ENCODE results near the gene ETV3L.

Gene ETV3L

DNA sequence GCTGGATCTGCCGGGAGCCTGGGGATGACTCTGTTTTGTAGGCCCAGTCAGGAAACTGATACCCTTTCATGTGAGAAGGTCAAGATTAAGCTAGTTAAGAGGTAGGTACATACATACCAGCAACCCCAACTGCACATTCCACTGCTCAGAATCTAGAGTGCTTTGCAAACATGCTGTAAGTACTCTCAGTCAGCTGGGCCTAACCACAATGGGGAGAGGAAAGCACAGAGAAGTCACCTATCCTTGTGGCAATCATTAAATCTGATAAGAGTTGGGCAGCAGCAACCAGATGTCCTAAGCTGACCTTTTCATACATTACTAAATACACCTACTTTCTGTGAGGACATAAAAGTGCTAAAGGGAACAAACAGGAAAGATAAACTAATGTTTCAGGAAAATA, 36.0 kb upstream of the ETV3L start:
- intact Hi-C loops (cut with DNase I; ENCODE audit: low total_unique reads) = no loop called here
- H3K36me3 ChIP-seq = peaks cover 52 to 55% (median 54%) of the 10 kb centered on the region in 3 donors
- no peaks in the 10 kb centered on the region for H3K27me3 ChIP-seq

DNA sequence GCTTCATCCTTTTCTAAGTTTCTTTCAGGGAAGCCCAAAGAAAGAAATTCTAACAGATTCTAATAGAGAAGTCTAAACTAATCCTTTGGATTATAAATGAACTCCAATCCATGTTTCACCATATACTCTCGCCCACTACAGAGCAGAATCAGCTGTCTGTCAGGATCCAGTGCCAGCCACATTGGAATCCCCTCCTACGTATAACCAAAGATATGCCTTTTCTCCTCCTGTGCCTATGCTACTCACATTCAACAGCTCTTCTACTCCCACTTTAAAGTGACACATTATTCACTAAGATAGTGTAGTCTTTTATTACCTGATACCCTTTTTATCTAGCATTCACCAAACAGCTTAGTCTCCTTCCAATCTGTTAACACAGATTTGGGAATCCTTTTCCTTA, 35.5 kb upstream of the ETV3L start:
- H3K27me3 ChIP-seq = no peaks in the 10 kb centered on the region
- no peak for DNase-seq
- intact Hi-C loops (cut with DNase I; ENCODE audit: low total_unique reads) = no loop called here
- no peak overlapping the region for H3K27ac ChIP-seq
- H3K4me1 ChIP-seq = peaks cover 0 to 36% (median 22%) of the 10 kb centered on the region in 4 donors
- H3K4me3 ChIP-seq = no peak overlapping the region
- H3K9me3 ChIP-seq = no peaks in the 10 kb centered on the region
- TF ChIP-seq, protein P1, sequence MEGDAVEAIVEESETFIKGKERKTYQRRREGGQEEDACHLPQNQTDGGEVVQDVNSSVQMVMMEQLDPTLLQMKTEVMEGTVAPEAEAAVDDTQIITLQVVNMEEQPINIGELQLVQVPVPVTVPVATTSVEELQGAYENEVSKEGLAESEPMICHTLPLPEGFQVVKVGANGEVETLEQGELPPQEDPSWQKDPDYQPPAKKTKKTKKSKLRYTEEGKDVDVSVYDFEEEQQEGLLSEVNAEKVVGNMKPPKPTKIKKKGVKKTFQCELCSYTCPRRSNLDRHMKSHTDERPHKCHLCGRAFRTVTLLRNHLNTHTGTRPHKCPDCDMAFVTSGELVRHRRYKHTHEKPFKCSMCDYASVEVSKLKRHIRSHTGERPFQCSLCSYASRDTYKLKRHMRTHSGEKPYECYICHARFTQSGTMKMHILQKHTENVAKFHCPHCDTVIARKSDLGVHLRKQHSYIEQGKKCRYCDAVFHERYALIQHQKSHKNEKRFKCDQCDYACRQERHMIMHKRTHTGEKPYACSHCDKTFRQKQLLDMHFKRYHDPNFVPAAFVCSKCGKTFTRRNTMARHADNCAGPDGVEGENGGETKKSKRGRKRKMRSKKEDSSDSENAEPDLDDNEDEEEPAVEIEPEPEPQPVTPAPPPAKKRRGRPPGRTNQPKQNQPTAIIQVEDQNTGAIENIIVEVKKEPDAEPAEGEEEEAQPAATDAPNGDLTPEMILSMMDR (IDR thresholded peaks at IDR 0.05) = no peak
- peaks cover 58 to 61% (median 60%) of the 10 kb centered on the region in 3 donors for H3K36me3 ChIP-seq

More for the DNA sequence above, 36.0 kb upstream of the ETV3L start:
- TF ChIP-seq, protein P1 (IDR thresholded peaks at IDR 0.05) = no peak
- Histone ChIP-seq H3K9me3 (no peaks in the 10 kb centered on the region), H3K4me3 (no peak overlapping the region), H3K27ac (no peak overlapping the region), H3K4me1 (peaks cover 0 to 36% (median 22%) of the 10 kb centered on the region in 4 donors)
- DNase-seq = no peak

DNA sequence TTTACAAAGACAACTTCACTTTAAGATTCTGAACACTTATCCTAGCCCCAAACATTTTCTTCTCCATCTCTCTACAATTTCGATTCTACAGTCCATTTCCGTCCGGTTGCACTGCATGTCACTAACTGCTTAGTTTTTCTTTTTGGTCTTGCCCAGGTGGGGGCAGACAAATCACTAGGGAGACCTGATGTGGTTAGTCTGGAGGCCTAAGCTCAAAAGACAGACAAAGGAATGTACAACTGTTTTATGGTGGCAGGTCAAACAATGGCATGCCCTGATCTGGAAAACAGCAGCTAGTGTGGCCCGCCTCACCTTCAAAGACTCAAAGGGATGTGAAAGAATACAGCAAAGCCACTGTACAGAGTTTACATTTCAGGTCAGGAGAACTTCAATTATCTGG, 34.8 kb upstream of the ETV3L start:
- Histone ChIP-seq H3K9me3 (no peaks in the 10 kb centered on the region), H3K27me3 (no peaks in the 10 kb centered on the region), H3K36me3 (peaks cover 64 to 67% (median 66%) of the 10 kb centered on the region in 3 donors), H3K4me1 (peaks cover 0 to 36% (median 22%) of the 10 kb centered on the region in 4 donors), H3K4me3 (no peak overlapping the region), H3K27ac (no peak overlapping the region)
- intact Hi-C loops (cut with DNase I; ENCODE audit: low total_unique reads) = no loop called here
- TF ChIP-seq, protein P1 (IDR thresholded peaks at IDR 0.05) = no peak
- no peak for DNase-seq

DNA sequence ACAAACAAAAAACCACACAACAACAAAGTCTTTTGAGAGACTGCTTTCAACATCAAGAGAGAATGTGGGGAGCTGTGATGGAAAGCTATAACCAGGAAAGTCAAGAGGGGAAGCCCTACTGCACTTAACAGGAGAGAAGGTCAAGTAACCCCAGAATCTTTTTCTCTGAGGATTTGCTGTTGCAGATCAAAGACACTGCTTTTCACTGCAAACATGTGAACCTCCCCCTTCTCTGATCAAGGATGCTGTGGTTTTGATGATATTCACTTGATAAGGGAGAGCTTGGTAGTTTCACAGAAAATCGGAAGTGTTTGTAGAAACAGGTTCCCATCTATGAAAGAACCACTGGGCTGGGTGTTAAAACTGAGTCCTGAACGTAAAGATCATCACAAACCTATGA, 33.8 kb upstream of the ETV3L start:
- H3K27me3 ChIP-seq = no peaks in the 10 kb centered on the region
- no peak overlapping the region for H3K27ac ChIP-seq
- no peaks in the 10 kb centered on the region for H3K9me3 ChIP-seq
- intact Hi-C loops (cut with DNase I; ENCODE audit: low total_unique reads) = no loop called here
- H3K36me3 ChIP-seq = peaks cover 68 to 75% (median 69%) of the 10 kb centered on the region in 3 donors
- H3K4me1 ChIP-seq = peaks cover 0 to 36% (median 22%) of the 10 kb centered on the region in 4 donors
- no peak for DNase-seq
- TF ChIP-seq, protein P1 (IDR thresholded peaks at IDR 0.05) = no peak
- no peak overlapping the region for H3K4me3 ChIP-seq

DNA sequence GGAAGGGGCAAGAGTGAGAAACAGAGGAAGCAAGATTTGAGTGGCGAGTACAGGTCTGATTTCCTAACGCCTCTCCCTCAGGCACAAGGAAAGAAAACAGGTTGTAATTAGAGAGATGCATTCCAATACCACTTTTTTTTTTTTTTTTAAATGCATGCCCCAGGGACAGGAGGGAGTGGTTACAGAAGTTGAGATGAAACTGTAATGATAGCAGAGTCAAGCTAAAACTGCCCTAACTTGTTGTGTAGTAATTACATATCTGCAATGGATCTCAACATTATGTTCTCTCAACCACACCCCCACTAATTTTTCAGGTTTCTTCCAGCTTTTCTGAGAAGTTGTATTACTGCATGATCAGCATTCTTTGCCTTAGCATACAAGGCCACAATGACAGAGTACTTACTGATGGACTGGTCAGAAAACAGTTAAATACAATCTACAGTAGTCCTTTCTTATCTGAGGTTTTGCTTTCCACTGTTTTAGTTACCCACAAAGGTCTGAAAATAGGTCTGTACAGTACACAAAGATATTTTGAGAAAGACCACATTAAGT, 33.1 kb upstream of the ETV3L start:
- Histone ChIP-seq H3K9me3 (no peaks in the 10 kb centered on the region), H3K4me1 (peaks cover 0 to 36% (median 22%) of the 10 kb centered on the region in 4 donors), H3K4me3 (no peak overlapping the region), H3K27me3 (no peaks in the 10 kb centered on the region), H3K36me3 (peaks cover 74 to 79% (median 76%) of the 10 kb centered on the region in 3 donors), H3K27ac (no peak overlapping the region)
- TF ChIP-seq, protein P1 (IDR thresholded peaks at IDR 0.05) = no peak
- DNase-seq = no peak
- intact Hi-C loops (cut with DNase I; ENCODE audit: low total_unique reads) = no loop called here
